Measurements from ENCODE around the gene SLC19A2. TPM values are rescaled to one million over a fixed set of nuclear protein-coding genes. Genes with fewer than 3 reads are reported as not detected.
"Not testable (repeated sequence)": the region's sequence is repeated elsewhere in the genome, so short reads cannot be mapped to it uniquely, and the experiment has no call there.

SLC19A2 gene
- total and polyA plus RNA-seq, 2 donors: 23.6 to 24.2 TPM

DNA sequence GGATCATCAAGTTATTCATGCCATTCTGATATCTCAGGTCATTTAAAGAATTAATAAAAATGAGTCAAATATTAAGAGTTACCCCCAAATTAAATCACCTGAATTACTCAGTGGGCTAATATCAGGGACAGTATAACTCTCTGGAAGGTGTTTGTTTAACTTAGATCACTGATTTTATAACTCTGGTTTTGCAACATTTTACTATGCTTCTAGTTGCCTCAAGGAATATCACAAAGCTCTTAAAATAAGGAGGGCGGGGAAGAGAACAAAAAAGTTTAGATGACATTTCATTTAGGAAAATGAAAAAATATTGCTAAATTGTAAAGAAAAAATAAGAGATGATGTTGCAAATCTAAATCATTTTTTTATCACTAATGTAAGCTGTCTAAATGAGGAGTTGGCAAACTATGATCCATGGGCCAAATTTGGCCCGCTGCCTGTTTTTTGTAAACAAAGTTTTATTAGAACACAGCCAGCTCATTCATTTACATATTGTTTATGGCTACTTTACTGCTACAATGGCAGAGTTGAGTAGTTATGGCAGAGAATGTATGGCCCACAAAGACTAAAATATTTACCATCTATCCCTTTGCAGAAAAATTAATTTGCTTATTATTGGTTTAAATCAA lies 31.9 kb upstream of the SLC19A2 start:
- WGBS: 80% methylated on average over 2 of the region's 2 CpGs
- H3K4me1 ChIP-seq (ENCODE audit: insufficient read depth): no peaks in the 10 kb centered on the region
- no peak overlapping the region for H3K27ac ChIP-seq (ENCODE audit: low read depth)
- no peak for DNase-seq (ENCODE audit: extremely low spot score)
- H3K36me3 ChIP-seq (ENCODE audit: insufficient read depth): peaks cover 2% of the 10 kb centered on the region
- no peak overlapping the region for H3K4me3 ChIP-seq (ENCODE audit: low read depth, low read length)

GRCh38 chr1:169515641-169516040 lies 29.9 kb upstream of the SLC19A2 start:
- no peak overlapping the region for H3K4me3 ChIP-seq (ENCODE audit: low read depth, low read length)
- DNase-seq (ENCODE audit: extremely low spot score): no peak
- no peaks in the 10 kb centered on the region for H3K4me1 ChIP-seq (ENCODE audit: insufficient read depth)
- H3K36me3 ChIP-seq (ENCODE audit: insufficient read depth): peaks cover 2% of the 10 kb centered on the region
- H3K27ac ChIP-seq (ENCODE audit: low read depth): no peak overlapping the region

DNA sequence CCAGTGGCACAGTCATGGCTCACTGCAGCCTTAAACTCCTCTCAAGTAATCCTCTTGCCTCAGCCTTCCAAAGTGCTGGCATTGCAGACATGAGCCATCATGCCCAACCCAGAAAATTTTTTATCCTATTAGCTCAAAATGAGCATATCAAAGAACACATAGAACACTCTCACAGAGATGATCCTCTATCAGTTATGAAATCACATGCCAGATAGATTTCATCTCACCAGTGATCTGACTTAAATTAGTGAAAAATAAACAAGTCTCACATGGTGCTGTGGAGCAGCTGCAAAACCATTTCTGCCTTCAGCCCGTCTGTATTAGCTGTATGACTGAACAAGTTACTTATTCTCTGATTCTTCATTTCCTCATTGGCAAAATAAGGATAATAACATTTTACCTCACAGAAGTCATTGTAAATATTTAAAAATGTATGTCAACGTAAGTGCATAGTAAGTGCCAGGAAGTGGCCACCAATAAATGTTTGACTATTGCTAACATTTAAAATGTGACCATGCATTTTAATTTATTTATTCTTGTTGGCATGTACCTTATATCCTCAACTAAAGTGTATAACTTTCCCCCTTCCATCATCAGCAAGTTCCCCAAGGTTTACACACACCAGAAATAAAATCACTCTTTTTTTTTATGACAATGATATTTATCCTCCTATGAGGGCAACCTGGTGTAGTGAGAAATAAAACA lies 29.0 kb upstream of the SLC19A2 start:
- 43% methylated on average over 2 of the region's 2 CpGs for WGBS
- no peak overlapping the region for H3K4me3 ChIP-seq (ENCODE audit: low read depth, low read length)
- H3K27ac ChIP-seq (ENCODE audit: low read depth): no peak overlapping the region
- H3K4me1 ChIP-seq (ENCODE audit: insufficient read depth): no peaks in the 10 kb centered on the region
- DNase-seq (ENCODE audit: extremely low spot score): no peak
- peaks cover 2% of the 10 kb centered on the region for H3K36me3 ChIP-seq (ENCODE audit: insufficient read depth)

GRCh38 chr1:169513208-169513607 lies 27.5 kb upstream of the SLC19A2 start:
- no peak for DNase-seq (ENCODE audit: extremely low spot score)
- Histone ChIP-seq H3K36me3 (ENCODE audit: insufficient read depth) (peaks cover 2% of the 10 kb centered on the region), H3K27ac (ENCODE audit: low read depth) (no peak overlapping the region), H3K4me3 (ENCODE audit: low read depth, low read length) (no peak overlapping the region), H3K4me1 (ENCODE audit: insufficient read depth) (no peaks in the 10 kb centered on the region)

DNA sequence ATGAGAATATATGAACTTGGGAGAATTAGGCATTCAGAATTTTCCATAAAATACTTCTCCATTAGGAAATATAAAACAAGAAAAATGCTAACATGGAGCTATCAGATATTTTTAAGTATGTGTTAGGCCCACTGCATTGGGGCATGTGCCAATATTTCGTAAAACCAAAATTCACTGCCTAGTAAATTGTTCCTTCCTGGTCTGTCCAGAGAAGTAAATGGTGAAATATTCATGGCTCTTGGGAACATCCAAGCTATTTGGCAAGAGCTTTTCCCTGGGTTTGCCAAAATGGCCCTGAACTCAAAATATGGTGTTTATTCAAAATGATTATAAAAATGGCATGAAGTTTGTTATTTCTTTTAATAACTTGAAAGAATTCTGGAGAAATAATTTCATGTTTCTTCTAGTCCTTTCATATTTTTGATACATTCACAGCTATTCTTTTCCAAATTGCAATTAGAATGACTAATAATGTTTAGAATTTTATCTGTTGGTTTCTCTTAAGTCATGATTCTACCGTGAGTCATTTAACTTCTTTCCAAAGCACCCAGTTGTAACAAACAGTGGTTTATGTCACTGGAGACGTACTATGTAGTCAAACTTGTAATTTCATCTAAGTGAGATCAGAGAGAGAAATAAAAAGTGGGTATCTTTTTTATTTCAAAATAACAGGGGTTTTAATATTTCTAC lies 25.7 kb upstream of the SLC19A2 start:
- no peak for DNase-seq (ENCODE audit: extremely low spot score)
- WGBS: 33% methylated on average over 3 of the region's 3 CpGs
- no peak overlapping the region for H3K4me3 ChIP-seq (ENCODE audit: low read depth, low read length)
- H3K27ac ChIP-seq (ENCODE audit: low read depth): peak overlapping the region; percentile 67
- no peaks in the 10 kb centered on the region for H3K36me3 ChIP-seq (ENCODE audit: insufficient read depth)
- no peaks in the 10 kb centered on the region for H3K4me1 ChIP-seq (ENCODE audit: insufficient read depth)

DNA sequence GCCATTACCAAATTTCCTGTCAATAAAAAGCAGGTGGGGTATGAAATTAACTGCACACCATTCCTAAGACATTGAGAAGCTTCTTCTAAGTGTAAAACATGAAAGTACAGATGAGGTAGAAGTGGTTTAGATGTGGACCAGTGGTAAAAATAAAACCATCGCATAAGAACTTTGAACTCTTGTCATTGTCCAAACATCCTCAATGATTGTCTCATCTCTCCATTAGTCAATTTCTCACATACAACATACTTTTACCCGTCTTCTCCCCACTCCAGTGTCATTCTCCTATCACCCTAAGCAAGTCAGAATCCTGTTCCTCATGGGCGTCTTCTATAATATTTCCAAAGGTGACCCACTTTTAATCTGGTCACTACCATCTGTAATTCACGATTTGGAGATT lies 24.3 kb upstream of the SLC19A2 start:
- WGBS: 91% methylated on average over 4 of the region's 4 CpGs
- H3K36me3 ChIP-seq (ENCODE audit: insufficient read depth): no peaks in the 10 kb centered on the region
- H3K27ac ChIP-seq (ENCODE audit: low read depth): peak overlapping the region; percentile 23
- no peak overlapping the region for H3K4me3 ChIP-seq (ENCODE audit: low read depth, low read length)
- DNase-seq (ENCODE audit: extremely low spot score): no peak
- H3K4me1 ChIP-seq (ENCODE audit: insufficient read depth): no peaks in the 10 kb centered on the region

GRCh38 chr1:169509354-169509753 lies 23.6 kb upstream of the SLC19A2 start:
- 91% methylated on average over 1 of the region's 1 CpG for WGBS

GRCh38 chr1:169508432-169509338 lies 22.9 kb upstream of the SLC19A2 start:
- WGBS: 22% methylated on average over 3 of the region's 3 CpGs
- no peak overlapping the region for H3K4me3 ChIP-seq (ENCODE audit: low read depth, low read length)
- DNase-seq (ENCODE audit: extremely low spot score): no peak
- no peak overlapping the region for H3K27ac ChIP-seq (ENCODE audit: low read depth)
- H3K4me1 ChIP-seq (ENCODE audit: insufficient read depth): no peaks in the 10 kb centered on the region
- no peaks in the 10 kb centered on the region for H3K36me3 ChIP-seq (ENCODE audit: insufficient read depth)

More at GRCh38 chr1:169509354-169509753, 23.6 kb upstream of the SLC19A2 start:
- Histone ChIP-seq H3K27ac (ENCODE audit: low read depth) (no peak overlapping the region), H3K4me3 (ENCODE audit: low read depth, low read length) (no peak overlapping the region), H3K4me1 (ENCODE audit: insufficient read depth) (no peaks in the 10 kb centered on the region), H3K36me3 (ENCODE audit: insufficient read depth) (no peaks in the 10 kb centered on the region)
- DNase-seq (ENCODE audit: extremely low spot score): no peak

GRCh38 chr1:169507413-169507812 lies 21.7 kb upstream of the SLC19A2 start:
- no peaks in the 10 kb centered on the region for H3K4me1 ChIP-seq (ENCODE audit: insufficient read depth)
- no peaks in the 10 kb centered on the region for H3K36me3 ChIP-seq (ENCODE audit: insufficient read depth)
- no peak overlapping the region for H3K4me3 ChIP-seq (ENCODE audit: low read depth, low read length)
- 65% methylated on average over 2 of the region's 2 CpGs for WGBS
- no peak for DNase-seq (ENCODE audit: extremely low spot score)
- H3K27ac ChIP-seq (ENCODE audit: low read depth): no peak overlapping the region

DNA sequence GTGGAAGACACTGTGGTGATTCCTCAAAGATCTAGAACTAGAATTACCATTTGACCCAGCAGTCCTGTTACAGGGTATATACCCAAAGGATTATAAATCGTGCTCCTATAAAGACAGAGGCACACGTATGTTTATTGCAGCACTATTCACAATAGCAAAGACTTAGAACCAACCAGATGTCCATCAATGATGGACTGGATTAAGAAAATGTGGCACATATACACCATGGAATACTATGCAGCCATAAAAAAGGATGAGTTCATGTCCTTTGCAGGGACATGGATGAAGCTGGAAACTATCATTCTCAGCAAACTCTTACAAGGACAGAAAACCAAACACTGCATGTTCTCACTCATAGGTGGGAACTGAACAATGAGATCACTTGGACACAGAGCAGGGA lies 17.9 kb upstream of the SLC19A2 start:
- H3K4me1 ChIP-seq (ENCODE audit: insufficient read depth); H3K27ac ChIP-seq (ENCODE audit: low read depth); H3K36me3 ChIP-seq (ENCODE audit: insufficient read depth); DNase-seq (ENCODE audit: extremely low spot score); H3K4me3 ChIP-seq (ENCODE audit: low read depth, low read length): not testable (repeated sequence)
- 95% methylated on average over 2 of the region's 2 CpGs for WGBS

- no peak overlapping the region for H3K27ac ChIP-seq (ENCODE audit: low read depth)
- no peak overlapping the region for H3K4me3 ChIP-seq (ENCODE audit: low read depth, low read length)
- no peak for DNase-seq (ENCODE audit: extremely low spot score)
- H3K36me3 ChIP-seq (ENCODE audit: insufficient read depth): no peaks in the 10 kb centered on the region
- H3K4me1 ChIP-seq (ENCODE audit: insufficient read depth): no peaks in the 10 kb centered on the region
Observed at GRCh38 chr1:169499807-169500206, 14.1 kb upstream of the SLC19A2 start.

DNA sequence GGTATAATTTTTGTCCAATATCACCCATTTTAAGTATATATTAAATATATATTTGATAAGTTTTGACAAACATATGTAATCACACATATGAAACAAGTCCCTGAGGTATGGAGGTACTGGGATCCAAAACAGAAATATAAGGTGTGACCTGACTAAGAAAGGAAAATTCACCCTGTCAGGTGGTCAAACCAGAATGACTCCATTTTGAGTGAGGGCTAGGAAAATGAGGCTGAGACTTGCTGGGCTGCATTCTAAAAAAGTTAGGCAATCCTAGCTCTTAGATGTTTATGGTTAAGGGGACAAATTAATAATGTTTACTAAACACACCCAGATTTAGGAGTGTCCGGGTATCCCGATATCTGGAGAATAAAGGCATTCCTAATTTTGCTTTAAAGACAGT lies 11.6 kb upstream of the SLC19A2 start:
- no peaks in the 10 kb centered on the region for H3K4me1 ChIP-seq (ENCODE audit: insufficient read depth)
- no peak for DNase-seq (ENCODE audit: extremely low spot score)
- no peaks in the 10 kb centered on the region for H3K36me3 ChIP-seq (ENCODE audit: insufficient read depth)
- WGBS: 86% methylated on average over 2 of the region's 2 CpGs
- no peak overlapping the region for H3K27ac ChIP-seq (ENCODE audit: low read depth)
- no peak overlapping the region for H3K4me3 ChIP-seq (ENCODE audit: low read depth, low read length)

GRCh38 chr1:169495916-169496315 lies 10.2 kb upstream of the SLC19A2 start:
- Histone ChIP-seq H3K36me3 (ENCODE audit: insufficient read depth) (no peaks in the 10 kb centered on the region), H3K4me1 (ENCODE audit: insufficient read depth) (no peaks in the 10 kb centered on the region), H3K4me3 (ENCODE audit: low read depth, low read length) (no peak overlapping the region), H3K27ac (ENCODE audit: low read depth) (no peak overlapping the region)
- 59% methylated on average over 2 of the region's 2 CpGs for WGBS
- no peak for DNase-seq (ENCODE audit: extremely low spot score)

Data from urinary bladder (tissue), 4 donors.